Measurements from ENCODE around the gene ALDH4A1.

ALDH4A1 gene

DNA sequence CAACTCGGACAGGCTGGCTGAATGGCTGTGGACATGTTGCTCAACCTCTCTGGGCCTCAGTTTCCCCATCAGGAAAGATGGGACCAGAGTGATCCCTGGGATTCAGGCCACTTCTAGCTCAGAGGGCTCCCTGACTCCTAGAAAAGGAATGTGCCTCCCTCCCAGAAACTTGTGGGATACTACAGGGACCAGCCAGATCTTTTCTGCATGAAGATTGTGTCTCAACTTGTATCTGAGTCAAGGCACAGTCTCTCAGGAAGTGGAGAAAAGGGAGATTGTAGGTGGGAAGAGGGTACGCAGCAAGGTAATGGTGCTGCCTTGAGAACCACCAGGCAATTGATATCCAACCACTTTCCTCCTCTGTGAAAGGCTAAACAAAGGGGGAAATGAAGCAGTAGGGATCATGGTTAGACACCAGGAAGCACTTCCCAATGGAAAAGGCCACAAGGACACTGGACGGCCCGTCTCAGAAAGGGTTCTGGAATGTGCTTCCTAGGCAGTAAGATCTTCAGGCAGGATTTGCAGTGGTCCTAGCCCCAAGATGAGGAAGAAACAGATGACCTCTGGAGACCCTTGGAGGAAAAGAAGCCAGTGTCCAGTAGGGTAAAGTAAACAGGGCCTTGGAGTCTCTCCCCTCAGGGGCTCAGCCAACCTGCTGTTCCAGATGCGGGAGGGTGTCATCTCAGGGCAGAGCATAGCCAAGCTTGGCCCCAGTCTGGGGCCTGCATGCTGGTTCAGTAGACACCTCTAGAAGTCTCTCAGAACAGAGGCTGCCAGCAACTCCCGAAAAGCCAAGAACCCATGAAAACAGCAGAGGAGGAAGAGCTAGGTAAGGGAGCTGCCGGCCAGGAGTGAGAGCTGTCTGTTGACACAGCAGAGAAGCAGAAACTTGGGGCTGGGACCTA is 37.3 kb upstream of the ALDH4A1 start:
- DNase-seq (ENCODE audit: low spot score) = no peak

DNA sequence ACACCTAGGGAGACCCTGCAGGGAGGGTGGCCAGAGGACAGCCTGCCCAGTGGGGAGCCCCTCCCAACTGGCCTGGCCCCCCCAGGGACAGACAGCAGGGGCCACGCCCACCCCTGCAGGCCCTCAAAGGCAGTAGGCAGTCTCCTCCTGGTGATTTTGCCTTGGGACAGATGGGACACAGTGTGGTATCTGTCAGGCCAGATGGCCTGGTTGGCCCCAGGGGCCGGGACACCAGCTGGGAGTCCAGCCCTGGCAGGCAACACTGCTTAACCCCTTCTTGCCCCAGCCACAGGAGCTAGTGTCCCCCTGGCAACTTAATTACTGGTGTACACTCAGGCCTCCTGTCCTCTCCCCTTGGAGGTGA is 36.3 kb upstream of the ALDH4A1 start:
- no peak for DNase-seq (ENCODE audit: low spot score)

DNA sequence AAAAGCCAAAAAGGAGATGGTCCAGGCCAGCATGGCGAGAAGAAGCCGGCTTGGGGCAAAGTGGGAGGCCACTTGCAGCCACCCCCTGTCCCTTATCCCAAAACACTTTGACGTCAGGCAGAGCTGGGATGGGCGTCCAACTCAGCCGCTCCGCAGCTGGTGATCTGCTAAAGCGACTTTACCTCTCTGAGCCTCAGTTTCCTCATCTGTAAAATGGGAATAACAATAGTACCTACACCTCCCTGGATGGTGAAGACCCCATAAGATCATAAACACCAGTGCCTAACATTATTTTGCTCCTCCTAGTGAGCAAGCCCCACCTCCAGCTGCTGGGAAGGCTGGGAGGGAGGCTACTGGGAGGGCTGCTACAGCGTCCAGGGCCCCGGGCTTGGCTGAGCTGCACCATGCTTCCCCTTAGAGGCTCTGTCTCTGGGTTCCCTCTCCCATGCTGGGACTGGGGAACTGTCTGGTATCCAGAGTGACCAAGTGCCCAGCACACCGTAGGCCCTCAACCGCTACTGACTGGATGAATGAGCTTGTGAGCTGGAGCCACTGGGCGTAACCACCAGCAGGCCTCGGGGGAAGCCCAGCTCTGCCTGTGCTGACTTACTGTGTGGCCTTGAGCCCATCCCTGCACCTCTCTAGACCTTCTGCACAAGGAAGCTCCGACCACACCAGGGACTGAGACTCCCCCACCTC is 35.8 kb upstream of the ALDH4A1 start:
- no peak for DNase-seq (ENCODE audit: low spot score)

DNA sequence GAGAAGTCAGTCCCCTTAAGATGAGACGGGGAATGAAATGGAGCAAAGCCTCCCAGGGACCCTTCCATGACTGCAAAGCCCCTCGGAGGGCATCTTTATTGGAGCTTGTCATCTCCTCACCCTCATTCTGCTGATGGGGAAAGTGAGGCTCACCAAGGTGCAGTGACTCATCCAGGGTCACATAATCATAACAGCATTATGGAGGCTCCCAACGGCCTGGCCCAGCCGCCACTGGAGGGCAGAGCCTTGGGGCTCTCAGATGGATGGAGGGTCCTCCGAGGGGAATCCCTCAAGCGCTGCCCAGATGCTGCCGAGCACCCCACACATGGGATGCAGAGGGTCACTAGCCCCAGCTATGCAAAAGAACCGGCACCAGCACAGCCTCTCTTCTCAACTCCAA is 35.2 kb upstream of the ALDH4A1 start:
- no peak for DNase-seq (ENCODE audit: low spot score)

DNA sequence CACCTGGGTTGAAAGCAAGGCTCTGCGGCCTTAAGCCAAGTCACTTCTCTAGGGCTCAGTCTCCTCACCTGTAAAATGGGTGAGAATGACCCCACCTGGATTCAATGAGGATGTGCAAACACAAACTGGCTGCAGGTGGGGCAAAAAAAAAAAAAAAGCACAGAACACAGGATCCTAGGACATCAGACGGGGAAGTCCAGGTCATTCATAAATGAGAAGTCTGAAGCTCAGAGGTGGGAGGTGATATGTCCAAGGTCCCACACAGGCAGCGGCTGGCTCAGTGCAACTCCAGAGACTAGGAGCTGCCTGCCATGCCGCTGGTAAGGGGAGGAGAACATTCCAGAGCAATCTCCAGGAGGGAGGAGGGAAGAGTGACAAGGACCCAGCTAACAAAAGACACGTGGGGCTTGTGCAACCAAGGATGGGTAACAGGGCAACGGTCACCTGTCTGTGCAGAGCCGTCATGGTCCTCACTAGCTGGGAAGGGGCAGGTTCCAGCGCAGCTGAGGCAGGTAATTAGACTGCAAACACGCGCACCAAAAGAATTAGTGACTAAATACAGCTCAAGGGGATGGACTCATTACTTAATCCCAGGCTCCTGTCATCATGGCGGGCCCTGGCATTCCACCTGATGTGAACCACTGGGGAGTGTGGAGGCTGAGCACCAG is 34.6 kb upstream of the ALDH4A1 start:
- no peak for DNase-seq (ENCODE audit: low spot score)

DNA sequence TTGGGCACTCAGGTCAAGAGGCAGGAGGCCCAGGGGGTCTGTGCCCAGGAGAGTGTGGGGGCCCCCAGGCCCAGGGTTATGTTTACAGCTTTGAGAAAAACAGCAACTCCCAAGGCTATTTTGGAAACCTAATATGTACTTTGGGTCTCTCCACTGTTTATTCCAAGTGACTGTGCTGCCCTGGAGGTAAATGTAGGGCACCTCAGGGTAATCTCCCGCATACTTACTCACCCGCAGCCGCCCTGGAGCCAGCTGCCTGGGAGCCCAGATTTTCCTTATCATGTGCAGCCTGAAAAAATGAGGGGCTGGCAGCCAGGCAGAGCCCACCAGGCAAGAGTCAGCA is 34.1 kb upstream of the ALDH4A1 start:
- no peak for DNase-seq (ENCODE audit: low spot score)

DNA sequence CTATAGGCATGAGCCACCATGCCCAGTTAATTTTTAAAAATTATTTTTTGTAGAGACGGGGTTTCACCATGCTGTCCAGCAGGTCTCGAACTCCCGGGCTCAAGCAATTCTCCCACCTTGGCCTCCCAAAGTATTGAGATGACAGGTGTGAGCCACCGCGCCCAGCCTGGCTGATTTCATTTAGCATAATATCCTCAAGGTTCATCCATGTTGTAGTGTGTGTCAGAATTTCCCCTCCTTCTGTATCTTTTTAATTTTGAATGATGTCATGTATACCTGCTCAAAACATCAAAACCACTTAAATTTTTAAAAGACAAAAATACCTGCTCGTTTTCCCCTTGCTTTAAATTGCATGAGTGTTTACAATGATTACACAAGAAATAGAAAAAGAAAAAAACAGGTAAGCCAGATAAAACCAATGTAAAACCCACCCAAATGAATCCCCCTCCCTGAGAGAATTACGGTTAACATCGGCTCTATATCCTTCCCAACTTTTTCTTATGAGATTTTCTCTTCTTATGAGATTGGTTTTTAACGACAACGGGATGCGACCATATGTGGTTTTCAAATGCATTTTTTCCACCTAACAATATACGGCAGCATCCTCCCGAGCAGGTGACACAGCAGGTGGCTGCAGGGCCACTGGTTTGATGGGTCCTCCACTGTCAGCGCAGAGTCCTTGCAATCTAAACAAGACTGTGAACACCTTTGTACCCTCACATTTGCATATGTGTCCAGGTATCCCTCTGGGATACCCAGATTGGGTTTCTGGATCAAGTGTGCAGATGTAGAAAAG is 32.0 kb upstream of the ALDH4A1 start:
- no peak for DNase-seq (ENCODE audit: low spot score)

DNA sequence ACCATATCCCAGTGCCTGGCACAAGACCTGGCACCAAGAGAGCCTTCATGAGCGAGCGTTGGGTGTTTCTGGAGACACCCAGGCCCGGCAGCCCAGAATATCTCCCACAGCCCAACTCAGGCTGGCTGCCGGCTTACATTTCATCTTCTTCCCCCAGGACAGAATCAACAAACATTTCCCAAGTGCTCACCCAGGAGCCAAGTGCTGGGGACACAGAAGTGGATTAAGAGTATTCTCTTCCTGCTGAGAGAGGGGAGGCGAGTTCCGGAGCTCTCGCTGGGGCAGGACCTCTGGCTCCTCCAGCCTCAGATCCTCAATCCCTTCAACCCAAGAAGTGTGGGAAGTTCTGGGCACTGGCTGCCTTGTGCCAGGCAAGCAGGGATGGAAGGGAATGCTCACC is 30.5 kb upstream of the ALDH4A1 start:
- no peak for DNase-seq (ENCODE audit: low spot score)

DNA sequence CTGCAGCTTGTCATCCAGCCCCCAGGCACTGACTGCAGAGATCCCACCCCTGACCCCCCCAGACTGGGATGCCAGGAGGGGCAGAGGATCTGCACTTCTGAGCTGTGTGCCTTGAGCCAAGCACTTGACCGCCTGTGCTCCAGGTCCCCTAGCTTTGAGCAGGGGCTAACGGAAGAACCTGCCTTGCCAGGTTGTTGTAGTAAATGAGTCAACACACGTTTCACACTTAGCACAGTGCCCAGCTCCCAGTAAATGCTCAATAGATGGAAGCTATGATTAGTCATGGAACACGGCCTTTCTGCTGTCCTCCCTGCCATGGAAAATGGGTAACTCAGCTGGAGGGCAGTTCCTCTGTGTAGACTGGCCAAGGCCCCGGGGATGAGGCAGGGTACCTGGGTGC is 30.0 kb upstream of the ALDH4A1 start:
- no peak for DNase-seq (ENCODE audit: low spot score)

DNA sequence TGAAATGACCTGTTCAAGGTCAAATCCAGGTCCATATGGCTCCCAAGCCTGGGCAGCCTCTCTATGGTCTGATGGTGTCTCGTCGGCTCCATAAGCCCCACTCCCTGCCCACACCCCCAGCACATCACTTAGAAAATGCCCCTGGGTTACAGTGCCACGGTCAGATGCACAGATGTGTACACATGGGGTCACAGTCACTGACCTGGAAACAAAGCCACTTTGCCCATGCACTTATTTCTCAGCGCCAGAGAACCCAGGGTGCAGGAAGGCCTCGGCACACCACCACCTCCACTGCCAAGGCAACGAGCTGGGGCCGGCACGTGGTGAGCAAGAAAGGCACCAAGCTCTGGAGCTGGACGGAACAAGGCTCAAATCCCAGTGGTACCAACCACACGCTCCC is 29.4 kb upstream of the ALDH4A1 start:
- DNase-seq (ENCODE audit: low spot score) = no peak

DNA sequence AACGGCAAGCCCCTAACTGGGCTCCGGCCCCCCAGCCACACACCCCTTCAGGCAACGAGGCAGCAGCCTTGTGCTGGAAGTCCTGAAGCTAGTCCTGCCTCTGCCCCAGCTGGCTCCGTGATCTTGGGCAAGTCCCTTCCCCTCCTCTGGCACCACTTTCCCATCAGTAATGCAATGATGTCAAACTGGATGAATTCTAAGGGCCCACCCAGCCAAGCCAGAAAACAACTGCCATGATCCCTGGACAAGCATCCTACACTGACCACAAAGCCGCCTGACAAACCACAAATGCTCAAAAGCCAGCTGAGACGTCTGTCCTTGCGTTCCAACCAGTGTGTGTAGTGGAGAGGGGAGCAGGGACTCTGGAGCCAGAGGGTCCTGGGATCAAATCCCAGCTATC is 27.3 kb upstream of the ALDH4A1 start:
- no peak for DNase-seq (ENCODE audit: low spot score)

DNA sequence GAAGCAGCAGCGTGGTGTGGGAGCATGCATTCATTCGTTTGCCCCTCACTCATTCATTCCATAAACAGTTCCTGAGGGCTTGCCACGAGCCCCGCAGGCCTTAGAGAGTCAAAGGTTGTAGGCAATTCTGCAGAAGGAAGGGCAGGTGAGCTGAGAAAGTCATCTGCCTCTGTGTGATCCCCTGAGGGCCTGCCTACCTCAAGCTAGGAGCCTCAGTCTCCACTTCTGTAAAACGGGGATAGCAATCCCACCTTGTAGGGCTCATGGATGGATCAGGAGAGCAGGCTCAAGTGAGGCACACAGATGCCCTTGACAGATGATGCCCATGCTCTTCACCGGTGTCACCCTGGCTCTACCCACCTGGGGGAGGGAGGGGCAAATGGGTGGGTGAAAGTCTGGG is 26.6 kb upstream of the ALDH4A1 start:
- no peak for DNase-seq (ENCODE audit: low spot score)

DNA sequence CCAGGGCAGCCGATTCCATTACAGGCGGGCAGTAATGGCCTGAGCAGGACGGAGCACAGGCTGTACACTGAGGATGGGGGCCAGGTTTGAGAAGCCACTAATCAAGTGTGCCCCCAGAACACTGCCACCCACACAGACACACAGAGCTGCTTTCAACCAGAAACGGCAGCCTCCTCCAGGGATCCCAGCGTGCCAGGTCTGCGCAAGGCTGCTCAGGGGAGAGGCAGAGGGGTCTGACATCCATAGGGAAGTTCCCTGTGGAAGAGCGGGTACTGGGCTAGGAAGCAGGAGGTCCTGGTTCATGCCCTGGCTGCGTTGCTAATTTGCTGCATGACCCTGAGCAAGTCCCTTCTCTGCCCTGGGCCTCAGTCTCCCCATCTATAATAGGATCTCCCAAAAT is 26.1 kb upstream of the ALDH4A1 start:
- no peak for DNase-seq (ENCODE audit: low spot score)

DNA sequence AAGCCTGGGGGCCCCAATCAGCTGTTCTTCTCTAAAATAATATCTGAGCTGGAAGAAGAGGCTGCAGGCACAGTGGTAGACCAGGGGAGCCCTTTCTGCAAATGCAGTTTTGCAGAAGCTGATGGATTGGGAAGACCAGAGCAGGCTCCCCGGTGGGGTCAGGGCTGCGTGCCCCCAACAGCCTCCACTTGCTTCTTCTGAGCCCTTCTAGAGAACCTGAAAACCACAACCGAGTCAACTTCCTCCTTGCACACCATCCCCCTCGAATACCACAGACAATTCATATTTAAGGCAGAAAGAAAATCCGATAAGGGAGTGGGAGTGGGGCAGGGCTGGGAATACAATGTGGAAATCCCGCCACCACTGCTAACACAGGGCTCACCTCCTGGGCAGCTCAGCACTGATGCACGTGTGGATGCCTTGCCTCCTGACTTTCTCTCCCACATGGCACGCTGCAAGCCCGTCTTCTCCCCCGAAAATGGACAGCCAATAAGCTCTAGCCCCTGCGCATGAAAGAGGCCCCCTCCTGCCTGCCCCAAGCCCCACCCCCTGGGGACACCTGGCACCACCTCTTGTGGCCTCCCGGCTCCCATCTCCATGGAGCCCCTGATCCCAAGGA is 25.4 kb upstream of the ALDH4A1 start:
- no peak for DNase-seq (ENCODE audit: low spot score)

DNA sequence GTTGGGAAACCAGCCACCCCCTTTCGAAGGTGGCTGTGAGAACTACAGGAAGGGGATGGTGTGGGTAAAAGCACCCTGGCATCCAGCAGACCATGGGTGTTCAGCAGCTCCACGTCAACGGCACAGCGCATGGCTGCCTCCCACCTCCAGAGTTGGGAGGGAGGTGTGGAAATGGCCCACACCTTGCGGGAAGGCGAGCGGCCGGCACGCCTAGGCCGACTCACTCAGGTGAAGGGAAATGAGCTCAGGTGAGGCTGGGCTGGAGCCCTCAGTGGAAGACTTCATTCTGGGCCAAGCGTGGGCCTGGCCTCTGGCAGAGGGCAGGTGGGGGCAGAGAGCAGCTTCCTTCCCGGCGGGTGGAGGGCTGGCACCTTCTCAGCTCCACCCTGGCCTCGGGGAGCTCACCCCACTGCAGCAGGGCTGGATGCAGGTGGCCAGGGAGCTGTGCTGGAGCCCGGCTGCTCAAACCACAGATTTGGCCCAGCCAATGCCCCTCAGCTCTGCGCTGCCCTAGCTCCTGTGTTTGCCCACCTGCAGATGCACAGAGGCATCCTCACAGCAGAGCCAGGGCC is 24.8 kb upstream of the ALDH4A1 start:
- DNase-seq (ENCODE audit: low spot score) = no peak

DNA sequence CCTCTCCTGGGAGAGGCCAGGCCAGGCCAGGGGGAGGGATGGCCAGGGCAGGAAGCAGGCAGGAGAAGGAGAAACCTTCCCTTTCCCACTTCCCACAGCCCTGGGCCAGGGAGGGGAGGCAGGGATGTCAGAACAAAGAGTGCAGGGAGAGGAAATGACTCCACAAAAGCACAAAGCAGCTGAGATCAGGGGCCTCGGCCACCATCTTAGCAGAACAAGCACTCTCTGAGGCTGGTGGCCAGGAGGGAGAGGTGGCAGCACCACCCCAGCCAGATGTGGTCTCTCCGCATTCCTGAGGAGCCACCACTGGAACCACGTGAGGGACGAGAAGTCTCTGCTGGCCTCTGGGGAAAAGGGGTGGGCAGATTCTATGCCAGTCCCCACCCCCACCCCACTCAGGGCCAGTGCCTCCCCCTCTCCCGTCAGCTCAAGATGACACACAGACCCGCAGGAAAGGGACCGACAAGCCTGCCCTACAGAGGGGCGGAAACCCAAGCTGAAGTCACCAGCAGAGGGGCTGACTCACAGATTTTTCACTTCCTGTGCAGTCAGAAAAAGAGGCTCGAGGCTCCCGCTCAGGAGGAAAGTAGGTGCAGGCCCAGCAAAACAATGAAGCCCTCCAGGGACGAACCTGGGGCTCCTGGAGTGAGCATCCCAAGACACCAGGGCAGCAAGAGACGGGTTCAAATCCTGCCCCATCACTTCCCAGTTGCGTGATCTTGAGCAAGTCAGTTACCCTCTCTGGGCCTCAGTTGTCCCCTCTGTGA is 24.1 kb upstream of the ALDH4A1 start:
- peak; percentile 98 for DNase-seq (ENCODE audit: low spot score)

DNA sequence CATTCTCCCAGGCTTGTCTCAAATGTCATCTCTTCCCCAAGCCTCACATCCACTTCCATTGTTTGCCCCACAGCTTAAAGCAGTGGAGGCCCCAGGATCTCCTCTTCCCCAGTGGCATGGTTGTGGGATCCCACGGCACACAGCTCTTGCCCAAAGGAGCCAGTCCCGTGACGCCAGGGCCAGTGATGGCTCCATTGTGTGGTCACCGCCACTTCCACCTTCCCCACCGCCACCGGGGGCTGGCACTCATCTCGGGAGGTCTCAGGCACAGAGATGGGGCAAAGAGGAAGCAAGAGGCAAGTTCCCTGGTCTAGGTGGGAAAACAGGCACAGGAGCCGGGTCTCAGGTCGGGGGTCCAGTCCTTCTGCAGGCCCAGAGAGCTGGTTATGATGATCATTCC is 22.9 kb upstream of the ALDH4A1 start:
- DNase-seq (ENCODE audit: low spot score) = no peak

DNA sequence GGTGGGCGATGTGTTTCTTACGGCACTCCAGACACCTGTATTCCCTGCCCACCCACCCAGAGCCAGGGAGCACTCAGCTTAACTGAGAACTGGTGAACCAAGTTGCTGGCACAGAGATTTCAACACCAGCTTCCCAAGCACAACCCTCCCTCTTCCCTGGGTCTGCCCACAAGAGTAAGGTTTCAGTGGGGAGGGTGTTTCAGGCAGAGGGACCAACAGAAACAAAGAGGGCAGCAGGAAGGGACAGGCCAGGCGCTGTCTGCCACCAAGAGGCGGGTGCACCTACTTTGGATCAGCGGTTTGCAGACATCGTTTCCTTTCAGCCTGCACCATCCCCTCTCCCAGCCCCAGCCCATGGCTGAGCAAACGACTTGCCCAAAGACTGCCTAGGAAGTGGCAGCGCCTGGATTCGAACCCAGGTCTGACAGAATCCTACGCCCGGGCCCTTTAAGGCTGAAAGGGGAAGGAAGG is 21.9 kb upstream of the ALDH4A1 start:
- no peak for DNase-seq (ENCODE audit: low spot score)

DNA sequence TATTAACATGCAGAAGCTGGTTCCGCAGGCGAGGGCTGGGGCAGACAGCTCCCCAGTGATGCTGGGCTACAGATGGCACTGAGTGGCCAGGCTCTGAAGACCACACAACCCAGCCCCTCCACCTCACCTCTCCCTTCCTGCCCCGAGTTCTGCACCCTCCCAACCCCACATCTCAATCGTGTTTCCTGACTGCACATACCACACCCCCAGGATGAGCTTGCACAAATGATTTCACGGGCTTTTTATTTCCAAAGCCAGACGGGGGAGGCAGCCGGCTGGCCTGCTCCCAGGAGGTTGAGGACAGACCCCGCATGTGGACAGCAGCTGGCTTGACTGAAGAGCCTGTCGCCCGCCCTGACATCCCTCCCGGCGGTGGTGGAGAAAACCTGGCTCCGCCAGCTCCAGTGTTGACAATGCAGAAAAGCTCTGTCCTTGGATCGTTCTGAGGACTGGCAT is 21.4 kb upstream of the ALDH4A1 start:
- no peak for DNase-seq (ENCODE audit: low spot score)

All from RKO (cell line).